GM21717 (cell line): ENCODE data around the gene ABCB8.

Experiments used
- ATAC-seq: cut with Tn5 transposase; IDR thresholded peaks from one replicate; pipeline ENCODE4 v1.9.1; 2021; ENCODE audit warnings: mild to moderate bottlenecking, moderate library complexity; ENCODE audit not compliant: unreplicated experiment

The ABCB8 gene

GRCh38 chr7:151070574-151070960 lies 42.3 kb downstream of the ABCB8 start:
- ATAC-seq: no peak

GRCh38 chr7:151071032-151071866 lies 43.0 kb downstream of the ABCB8 start:
- ATAC-seq: no peak

GRCh38 chr7:151073990-151074389 lies 45.7 kb downstream of the ABCB8 start:
- no peak for ATAC-seq

- no peak for ATAC-seq
Observed at GRCh38 chr7:151074817-151075661, 46.8 kb downstream of the ABCB8 start.

GRCh38 chr7:151075662-151075971 lies 47.4 kb downstream of the ABCB8 start:
- no peak for ATAC-seq

- ATAC-seq: no peak
Observed at GRCh38 chr7:151075978-151076426, 47.8 kb downstream of the ABCB8 start.

GRCh38 chr7:151076863-151077704 lies 48.8 kb downstream of the ABCB8 start:
- no peak for ATAC-seq

- no peak for ATAC-seq
Observed at GRCh38 chr7:151077705-151078232, 49.5 kb downstream of the ABCB8 start.

GRCh38 chr7:151078233-151079040 lies 50.2 kb downstream of the ABCB8 start:
- no peak for ATAC-seq

- no peak for ATAC-seq
Observed at GRCh38 chr7:151079199-151079910, 51.1 kb downstream of the ABCB8 start.

- no peak for ATAC-seq
Observed at GRCh38 chr7:151080067-151080521, 51.8 kb downstream of the ABCB8 start.

- peak; percentile 73 for ATAC-seq
Observed at GRCh38 chr7:151080522-151081169, 52.4 kb downstream of the ABCB8 start, which contains the start of gene FASTK. FASTK (minus strand) TSS chr7:151080809; CDS start chr7:151080766, 43 bp downstream.

- no peak for ATAC-seq
Observed at GRCh38 chr7:151081170-151082101, 53.2 kb downstream of the ABCB8 start.

- no peak for ATAC-seq
Observed at GRCh38 chr7:151082141-151083070, 54.2 kb downstream of the ABCB8 start.

- peak; percentile 61 for ATAC-seq
Observed at GRCh38 chr7:151083071-151083823, 55.0 kb downstream of the ABCB8 start, which contains the start of gene TMUB1. TMUB1 (minus strand) TSS chr7:151083493; CDS start chr7:151082563, 930 bp downstream.

GRCh38 chr7:151083824-151084160 lies 55.5 kb downstream of the ABCB8 start:
- ATAC-seq: no peak
